CD4-positive, alpha-beta T cell treated with Interleukin-4 for 1 hour (primary cell): ENCODE data around the gene NREP.
"Not testable (repeated sequence)": the region's sequence is repeated elsewhere in the genome, so short reads cannot be mapped to it uniquely, and the experiment has no call there.

ENCODE experiments used
- DNase-seq, 2 donors: peaks; one replicate each; pipeline ENCODE4 v3.0.0-alpha.2; 2020 to 2022

Gene NREP

DNA sequence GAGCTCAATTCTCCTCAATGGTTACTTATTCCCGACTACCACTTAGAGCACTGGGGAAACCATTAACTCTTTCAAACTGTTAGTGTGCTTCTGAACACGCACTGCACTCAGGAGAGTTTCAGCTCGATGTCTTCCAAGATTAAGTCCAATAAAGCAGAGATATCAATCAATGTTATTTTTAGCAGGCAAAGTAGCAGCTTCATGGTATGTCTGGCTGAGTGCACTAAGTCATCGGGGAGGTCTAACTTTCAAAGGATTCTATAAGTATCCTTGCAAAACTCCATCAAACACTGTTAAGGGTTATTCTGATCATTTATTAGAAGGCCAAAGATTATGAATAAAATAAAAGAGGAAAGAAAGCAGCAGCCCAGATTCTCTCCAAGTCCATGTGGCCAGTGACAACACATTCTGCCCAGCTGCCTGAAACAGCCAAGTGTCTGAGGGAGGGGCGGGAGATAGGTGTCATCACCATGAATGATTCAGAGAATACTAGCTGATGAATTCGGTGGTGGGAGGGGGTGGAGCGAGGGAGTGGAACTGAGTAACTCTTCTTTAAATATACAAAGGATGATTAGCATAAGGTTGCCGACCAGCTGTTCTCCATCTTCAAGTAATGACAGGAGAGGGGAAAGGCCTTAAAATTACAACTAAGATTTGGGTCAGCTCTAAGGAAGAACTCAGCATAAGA lies 21.3 kb downstream of the NREP start:
- DNase-seq: no peak

GRCh38 chr5:111734597-111734996 lies 22.4 kb downstream of the NREP start:
- no peak for DNase-seq

GRCh38 chr5:111734013-111734412 lies 23.0 kb downstream of the NREP start:
- no peak for DNase-seq

- no peak for DNase-seq
Measured at GRCh38 chr5:111733571-111733970, 23.4 kb downstream of the NREP start.

GRCh38 chr5:111731638-111732037 lies 25.4 kb downstream of the NREP start:
- DNase-seq: no peak

DNA sequence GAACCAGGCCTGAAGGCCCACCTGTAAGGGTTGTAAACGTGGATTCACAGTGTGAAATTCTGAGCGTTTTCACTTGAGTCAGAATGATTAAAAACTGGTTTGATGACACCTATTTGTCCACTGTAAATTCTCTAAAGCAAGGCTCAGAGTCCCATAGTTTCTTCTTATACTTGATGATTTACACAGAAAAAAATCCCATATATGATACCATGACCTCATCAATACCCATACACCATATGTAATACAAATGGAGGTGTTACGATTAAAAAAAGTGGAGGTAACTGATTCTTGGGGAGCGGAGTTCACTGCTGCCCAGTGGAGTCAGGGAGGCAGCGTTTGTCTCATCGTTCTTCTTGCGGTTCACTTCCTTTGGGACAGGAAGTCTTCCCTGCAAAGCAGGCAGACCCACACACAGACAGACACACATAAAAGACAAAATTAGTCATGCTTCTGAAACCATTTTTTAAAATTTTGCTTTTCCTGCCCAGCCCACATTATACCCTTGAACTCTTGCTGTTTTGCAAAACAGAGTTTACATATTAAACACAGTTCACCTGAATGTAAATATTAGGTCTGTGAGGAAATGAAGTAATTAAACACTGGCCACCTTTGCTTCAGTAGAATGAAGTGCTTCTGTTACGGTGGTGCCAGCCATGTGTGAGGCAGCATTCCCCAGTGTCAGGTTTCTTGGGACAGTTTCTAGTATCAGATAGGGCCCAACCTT lies 26.2 kb downstream of the NREP start:
- DNase-seq: no peak

DNA sequence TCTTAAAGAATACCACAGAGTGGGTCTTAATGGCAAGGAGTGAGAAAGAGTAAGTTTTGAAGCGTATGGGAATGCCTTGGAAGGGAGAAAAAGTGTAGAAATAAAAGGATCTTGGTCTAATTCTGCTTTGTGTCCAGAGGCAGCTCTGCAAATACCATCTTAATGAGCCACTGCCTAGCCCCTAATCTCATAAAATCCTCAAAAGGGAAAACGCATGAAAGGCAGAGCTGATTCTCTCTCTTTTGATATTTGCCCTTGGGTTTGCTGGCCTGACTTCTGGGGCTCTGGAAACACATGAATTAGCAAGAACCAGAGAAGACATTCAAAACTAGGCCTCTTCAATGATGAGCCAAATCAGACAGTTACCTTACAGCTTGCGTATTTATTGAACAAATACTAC lies 28.1 kb downstream of the NREP start:
- no peak for DNase-seq

DNA sequence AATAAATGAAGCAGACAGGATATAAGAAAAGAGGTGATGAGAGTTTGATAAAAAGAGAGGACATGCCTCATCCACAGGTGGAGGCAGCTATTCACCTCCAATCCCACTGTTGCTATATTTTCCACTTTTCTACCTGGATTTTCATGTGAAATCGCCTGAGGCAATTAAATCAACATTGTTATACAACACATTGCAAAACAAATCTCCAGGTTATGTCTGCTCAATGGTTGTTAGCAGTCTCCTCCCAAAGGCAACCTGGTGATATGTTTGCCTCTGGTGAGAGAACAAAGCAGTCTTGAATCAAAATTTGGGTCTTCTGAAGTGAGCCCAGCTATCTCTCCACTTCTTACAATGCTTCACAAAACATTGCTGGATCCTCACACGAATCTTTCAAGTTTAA lies 30.0 kb downstream of the NREP start:
- DNase-seq: no peak

GRCh38 chr5:111722140-111722539 lies 34.9 kb downstream of the NREP start:
- no peak for DNase-seq

DNA sequence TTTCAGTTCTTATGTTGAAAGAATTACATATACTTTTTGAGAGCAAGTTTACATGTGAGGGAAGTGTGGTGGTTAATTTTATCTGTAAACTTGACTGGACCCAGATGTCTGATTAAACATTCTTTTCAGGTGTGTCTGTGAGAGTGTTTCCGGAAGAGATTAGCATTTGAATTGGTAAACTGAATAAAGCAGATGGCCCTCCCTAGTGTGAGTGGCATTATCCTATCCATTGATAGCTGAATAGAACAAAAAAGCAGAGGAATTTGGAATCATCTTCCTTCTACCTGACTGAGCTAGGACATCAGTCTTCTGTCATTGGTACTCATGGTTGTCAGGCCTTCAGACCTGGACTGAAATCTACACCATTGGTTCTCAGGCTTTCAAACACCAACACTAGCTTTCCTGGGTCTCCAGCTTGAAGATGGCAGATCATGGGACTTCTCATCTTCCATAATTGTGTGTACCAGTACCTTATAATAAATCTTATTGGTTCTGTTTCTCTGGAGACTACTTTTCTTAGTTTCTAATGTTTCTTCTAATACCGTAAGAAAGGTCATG lies 36.6 kb downstream of the NREP start:
- DNase-seq: no peak

DNA sequence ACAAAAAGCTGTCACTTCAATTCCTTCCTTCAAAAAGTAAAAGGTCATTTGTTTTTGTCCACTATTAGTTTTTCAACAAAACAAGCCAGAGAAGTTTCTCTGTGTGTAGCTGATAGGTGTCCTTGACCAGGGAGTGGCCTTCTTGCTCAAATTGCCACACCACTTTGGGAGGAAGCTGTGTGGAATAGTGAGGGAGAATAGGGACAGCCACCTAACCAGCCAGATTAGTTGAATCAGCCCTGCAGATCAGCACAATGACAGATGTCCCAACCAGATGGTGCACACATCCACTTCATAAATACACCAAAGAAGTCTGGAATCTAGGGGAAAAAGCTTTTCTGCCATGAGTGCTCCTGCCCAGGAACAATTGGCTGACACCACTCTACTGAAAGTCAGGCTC lies 37.2 kb downstream of the NREP start:
- DNase-seq: no peak

- not testable (repeated sequence) for DNase-seq
Measured at GRCh38 chr5:111716789-111717188, 40.2 kb downstream of the NREP start.

- DNase-seq: no peak
Measured at GRCh38 chr5:111707630-111708164, 49.3 kb downstream of the NREP start.

GRCh38 chr5:111706345-111706744 lies 50.6 kb downstream of the NREP start:
- no peak for DNase-seq

DNA sequence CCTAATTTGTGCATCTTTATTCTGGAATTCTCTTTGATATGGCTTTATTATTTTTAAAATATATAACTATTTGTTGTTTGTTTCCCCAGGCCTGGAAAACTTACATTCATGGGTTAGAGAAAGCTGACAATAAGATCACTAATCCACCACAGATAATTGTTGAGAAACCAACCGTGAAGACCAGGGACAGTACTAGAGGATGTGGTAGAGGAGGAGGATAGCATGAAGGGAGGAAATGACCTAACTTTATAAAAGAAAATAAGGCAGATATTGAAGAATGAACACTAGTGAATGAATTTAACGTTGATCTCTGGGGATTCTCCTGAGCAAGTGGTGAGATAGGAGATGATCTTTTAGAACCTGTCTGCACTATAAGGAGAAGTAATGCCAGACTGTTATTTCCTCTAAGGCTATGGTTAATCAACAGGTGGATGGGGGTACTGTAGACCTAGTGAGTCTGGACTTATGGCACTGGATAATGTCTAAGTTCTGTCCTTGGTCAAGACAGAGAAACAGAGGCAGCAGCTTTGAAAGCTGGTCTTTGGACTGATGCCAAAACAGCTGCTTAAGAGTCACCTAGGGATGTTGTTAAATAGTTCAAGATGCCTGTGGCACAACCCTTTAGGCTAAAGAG lies 52.4 kb downstream of the NREP start:
- DNase-seq: no peak

DNA sequence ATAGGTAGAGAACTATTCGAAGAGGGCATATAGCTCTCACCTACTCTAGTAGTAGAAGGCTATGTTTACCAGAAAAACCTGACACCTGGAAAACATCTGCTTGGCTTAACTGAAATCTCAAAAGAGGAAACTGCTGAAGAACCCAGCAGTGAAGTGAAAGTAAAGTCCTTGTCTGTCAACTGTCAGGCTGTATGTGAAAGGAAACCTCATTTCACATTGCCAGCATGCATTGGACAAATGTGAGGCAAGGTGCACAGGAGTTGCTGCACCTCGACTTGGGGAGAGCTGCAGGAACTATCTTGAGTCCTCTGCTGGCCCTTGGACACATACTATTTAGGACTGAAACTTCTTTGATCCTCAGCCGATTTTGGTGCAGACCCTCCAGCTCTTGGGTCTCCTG lies 53.3 kb downstream of the NREP start:
- peak in 1 of 2 donors; percentile 12 for DNase-seq

DNA sequence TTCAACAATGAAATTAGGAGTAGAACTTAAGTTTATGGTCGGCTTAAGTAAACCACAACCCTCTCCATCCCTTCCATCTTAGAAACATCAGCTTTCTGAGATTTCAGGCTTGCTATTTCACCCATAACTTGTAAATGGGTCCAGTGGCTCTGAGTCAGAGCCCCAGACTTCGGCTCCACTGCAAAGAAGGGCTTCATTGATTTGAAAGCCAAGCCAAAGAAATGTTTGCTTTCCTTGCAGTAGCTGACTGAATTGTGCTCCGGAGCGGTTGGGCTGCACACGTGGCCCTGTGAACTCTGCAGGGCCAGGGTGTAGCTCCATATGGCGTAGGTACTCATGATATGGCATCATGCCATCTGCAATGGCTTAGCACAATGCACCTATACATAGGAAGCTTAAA lies 57.0 kb downstream of the NREP start:
- no peak for DNase-seq

DNA sequence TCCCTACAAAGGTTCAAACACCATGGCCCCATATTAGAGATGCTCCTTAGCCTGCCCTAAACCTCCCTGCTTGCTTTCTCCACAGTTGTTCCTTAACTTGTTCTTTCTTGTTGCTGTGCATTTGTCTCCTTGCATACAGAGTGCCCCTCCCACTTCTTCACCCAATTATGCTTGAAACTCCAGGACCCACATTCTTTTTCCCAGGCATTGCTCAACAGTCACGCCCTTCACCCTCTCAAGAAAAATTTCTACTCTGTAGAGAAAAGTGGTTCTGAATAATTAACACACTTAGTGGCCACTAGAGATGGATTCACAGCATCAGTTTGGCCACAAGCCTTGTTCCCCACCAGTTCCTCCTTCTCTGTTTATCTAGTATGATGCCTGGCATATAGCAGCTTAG lies 57.7 kb downstream of the NREP start:
- DNase-seq: no peak

- DNase-seq: no peak
Measured at GRCh38 chr5:111697881-111698757, 58.9 kb downstream of the NREP start.

DNA sequence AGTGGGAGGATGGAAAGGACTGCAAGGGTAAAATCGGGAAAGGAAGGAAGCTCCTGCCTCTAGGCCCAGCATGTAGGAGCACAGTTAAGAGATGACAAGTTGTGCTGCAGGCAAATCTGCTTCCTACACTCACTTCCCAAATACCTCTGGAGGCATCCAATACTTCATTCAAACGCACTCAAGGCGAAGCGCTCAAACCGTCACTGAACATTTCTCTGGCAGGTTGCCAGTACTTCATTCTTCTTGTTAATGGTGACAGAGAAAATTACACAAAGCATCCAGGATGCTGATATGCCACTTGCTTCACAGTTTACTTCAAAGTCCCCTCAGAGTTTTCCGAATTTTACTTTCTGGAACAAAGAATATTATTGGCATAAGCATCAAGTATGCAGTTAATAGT lies 59.8 kb downstream of the NREP start:
- DNase-seq: no peak

- no peak for DNase-seq
Measured at GRCh38 chr5:111695991-111696390, 61.0 kb downstream of the NREP start.

GRCh38 chr5:111694133-111694532 lies 62.9 kb downstream of the NREP start:
- no peak for DNase-seq

DNA sequence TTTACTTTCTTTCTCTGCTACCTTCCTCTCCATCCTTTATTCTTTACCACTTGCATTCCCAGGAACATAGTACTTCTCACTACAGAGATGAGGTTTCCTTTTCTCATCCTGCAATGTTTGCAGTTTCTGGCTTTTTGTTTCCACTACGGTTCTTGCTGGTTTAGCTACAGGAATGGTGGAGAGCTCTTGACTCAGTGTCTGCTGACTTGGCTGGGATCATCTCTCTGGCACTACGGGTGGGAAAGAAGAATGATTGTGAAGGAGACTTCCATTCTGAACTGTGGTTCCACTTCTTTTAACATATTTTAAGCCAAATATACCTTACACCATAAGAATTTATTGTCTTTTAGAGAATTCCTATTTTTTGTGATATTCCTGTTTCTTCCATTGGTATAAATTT lies 65.1 kb downstream of the NREP start:
- DNase-seq: no peak
